Mononuclear cell (primary cell): ENCODE measurements around the gene TMEM119. TPM values are rescaled to one million over a fixed set of nuclear protein-coding genes. Genes with fewer than 3 reads are reported as not detected.

Experiments
- H3K27me3 ChIP-seq: 2 replicates; pipeline ENCODE4 v1.6.0; 2011; ENCODE audit warnings: low read length, control low read depth; ENCODE audit not compliant: insufficient read depth
- H3K4me1 ChIP-seq: 2 replicates; pipeline ENCODE4 v1.5.1; 2011; ENCODE audit warnings: mild to moderate bottlenecking, low read length, control low read depth; ENCODE audit not compliant: insufficient read depth
- H3K4me3 ChIP-seq: 2 replicates; pipeline ENCODE4 v1.5.1; 2011; ENCODE audit warnings: mild to moderate bottlenecking, low read length, moderate library complexity
- H3K9me3 ChIP-seq: 2 replicates; pipeline ENCODE4 v1.5.1; 2011; ENCODE audit warnings: low read depth, mild to moderate bottlenecking, control low read depth, low read length
- total RNA-seq: library from RNA; depleted of rRNA; stranded (reverse); fragments of >200 nt; gene quantifications from one replicate; pipeline ENCODE4 v1.2.3, GENCODE V29; 2012

The TMEM119 gene
- total RNA-seq, 1 donor: 1.4 TPM

DNA sequence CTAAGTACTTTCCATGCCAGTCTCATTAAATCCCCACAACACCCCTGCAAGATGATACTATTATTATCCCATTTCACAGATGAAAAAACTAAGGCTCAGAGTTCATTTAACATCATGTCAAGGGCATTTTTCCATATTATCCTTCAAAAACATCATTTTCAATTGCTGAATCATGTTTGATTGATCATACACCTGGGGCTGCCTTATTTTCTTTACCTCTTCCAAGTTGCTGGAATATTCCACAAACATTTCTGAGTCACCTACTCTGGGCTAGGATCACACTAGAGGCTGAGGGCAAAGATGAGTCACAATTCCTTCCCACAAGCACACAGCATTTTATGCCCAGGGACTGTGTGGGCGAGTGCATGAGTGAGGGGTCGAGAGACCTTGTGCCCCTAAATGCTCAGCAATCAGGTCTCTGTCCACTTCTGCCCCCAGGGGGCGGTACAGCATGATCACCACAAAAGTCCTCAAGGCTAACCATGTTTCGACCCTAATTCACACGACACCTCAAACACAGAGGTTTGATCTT, 14.1 kb upstream of the TMEM119 start:
- Histone ChIP-seq H3K27me3 (no peaks in the 10 kb centered on the region), H3K4me1 (peaks cover 5% of the 10 kb centered on the region), H3K4me3 (no peak overlapping the region), H3K9me3 (peaks cover 4% of the 10 kb centered on the region)

DNA sequence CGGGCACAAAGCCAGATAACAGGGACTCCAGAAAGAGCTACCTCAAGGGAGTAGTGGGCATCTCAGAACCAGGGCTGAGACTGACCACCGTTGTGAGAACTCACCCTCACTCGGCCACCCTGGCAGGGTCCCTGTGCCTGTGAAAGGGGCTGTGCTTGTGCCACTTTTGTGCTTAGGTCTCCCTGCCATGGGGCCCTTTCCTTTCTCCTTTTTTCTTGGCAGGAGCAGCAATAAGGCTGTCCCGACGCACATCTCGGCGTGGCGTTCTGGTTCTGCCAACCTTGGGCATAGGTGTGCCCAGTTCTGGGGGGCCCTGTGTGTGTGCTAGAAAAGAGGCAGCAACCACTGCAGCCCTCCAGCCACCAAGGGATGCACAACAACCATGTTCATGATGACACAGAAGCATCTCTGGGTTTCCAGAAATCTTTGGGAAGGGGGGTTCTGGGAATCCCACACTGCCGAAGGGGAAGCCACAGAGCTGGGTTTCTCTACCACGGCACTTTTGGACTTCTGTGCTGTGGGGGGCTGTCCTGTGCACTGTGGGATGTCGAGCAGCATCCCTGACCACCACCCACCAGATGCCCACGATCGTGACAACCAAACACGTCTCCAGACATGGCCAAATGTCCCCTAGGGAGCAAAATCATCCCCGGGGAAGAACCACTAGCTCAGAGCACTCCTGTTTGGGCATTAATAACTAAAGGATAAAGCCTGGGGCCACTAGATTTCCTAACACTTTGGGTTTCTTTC, 13.1 kb upstream of the TMEM119 start:
- Histone ChIP-seq H3K9me3 (peaks cover 3% of the 10 kb centered on the region), H3K4me1 (no peaks in the 10 kb centered on the region)

DNA sequence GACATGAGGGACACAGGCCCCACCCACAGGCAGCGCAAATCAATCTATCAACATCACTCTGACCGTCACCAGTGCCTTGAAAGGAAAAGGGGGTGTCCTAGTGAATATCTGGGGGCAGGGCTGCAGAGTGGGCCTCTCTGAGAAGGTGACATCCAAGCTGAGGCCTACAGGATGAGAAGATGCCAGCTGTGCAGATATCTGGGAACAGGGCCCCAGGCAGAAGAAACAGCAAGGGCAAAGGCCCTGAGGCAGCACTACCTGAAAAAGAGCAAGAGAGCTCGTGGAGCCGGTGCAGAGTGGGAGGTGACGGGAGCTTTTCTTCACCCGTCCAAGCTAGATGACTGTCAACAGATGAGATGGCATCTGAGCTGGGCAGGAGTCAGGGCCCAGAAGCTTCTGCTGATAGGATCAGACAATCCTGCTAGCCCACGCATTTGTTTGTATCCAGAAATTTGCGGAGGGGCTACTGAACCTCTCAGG, 12.5 kb upstream of the TMEM119 start:
- Histone ChIP-seq H3K9me3 (no peaks in the 10 kb centered on the region), H3K27me3 (no peaks in the 10 kb centered on the region), H3K4me1 (no peaks in the 10 kb centered on the region), H3K4me3 (no peak overlapping the region)

More for the DNA sequence above, 13.1 kb upstream of the TMEM119 start:
- Histone ChIP-seq H3K4me3 (no peak overlapping the region), H3K27me3 (no peaks in the 10 kb centered on the region)

DNA sequence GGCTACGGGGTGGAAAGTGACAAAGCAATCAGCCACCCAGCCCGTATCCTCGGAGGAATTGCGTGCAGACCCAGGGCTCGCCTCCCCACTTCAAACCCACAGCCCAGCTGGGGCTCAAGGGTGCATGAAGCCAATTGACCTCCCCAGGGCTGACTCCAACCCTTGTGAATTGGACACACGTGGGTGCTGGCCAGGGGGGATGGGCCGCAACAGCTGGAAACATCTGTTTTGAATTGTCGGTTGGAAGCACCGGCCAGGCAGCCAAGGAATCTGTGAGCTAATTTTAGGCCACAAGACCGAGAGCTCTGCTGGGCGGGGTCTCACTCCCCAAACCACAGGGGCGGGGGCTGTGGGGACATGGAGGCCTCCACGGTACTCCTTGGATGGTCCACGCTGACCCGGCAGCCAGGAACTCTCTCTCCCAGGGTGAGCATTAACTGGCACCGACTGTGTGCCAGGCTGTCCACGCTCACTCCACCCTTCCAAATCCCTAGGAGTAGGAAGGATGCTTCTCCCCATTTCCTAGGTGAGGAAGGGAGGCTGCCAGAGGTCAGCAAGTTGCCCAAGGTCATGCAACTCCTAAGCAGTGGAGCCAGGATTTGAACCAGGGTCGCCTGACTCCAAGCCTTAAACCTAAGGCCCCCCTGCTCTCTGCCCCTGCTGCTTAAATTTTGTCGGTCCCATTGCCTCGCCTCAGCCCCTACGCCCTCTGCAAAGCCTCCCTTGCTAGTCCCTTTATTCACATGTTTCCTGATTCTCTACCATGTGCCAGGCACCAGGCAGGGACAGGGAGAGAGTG, 11.9 kb upstream of the TMEM119 start:
- H3K4me1 ChIP-seq: no peaks in the 10 kb centered on the region
- no peaks in the 10 kb centered on the region for H3K27me3 ChIP-seq
- H3K4me3 ChIP-seq: no peak overlapping the region
- no peaks in the 10 kb centered on the region for H3K9me3 ChIP-seq

DNA sequence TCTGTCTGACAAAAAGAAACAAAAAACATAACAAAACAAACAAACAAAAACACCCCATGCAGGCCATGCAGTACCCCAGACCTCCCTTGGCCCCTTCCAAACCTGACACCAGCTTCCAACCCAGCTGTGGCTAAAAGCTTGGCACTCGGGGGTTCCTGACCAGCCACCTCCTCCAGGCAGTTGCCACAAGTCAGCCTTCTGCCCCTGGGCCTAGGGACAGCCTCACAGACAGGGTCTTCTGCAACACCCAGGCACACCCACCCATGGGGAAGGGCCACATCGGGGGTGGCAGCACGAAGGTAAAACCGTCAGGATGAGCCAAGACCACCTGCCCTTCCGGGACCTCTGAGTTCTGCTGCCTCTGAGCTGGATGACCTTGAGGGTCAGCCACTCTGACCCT, 10.7 kb upstream of the TMEM119 start:
- no peaks in the 10 kb centered on the region for H3K27me3 ChIP-seq
- H3K4me1 ChIP-seq: no peaks in the 10 kb centered on the region
- H3K9me3 ChIP-seq: no peaks in the 10 kb centered on the region
- H3K4me3 ChIP-seq: no peak overlapping the region

DNA sequence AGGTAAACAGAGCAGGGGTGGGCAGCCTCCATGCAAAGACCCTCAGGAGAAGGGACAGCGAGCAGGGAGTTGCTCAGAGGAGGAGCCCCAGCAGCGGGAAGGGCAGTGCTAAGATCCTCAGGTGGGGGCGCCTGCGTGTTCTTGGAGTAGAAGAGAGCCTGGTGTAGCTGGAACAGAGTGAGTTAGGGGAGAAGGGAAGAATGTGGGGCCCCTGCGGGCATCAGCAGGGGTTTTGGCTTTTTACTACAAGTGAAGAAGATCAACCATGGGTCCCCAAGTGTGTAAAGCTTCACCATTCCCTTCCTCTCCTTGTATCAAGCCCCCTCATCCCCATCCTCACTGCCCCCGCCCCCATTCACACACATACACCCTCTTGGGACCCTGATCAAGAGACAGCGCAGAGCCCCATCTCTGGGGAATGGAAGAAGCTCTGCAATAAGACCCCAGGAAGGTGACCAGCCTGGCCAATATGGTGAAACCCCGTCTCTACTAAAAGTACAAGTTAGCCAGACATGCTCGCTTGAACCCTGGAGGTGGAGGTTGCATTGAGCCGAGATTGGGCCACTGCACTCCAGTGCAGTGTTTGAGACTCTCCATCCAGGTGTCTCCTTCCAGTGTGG, 10.2 kb upstream of the TMEM119 start:
- Histone ChIP-seq H3K4me3 (no peak overlapping the region), H3K27me3 (no peaks in the 10 kb centered on the region), H3K4me1 (no peaks in the 10 kb centered on the region), H3K9me3 (no peaks in the 10 kb centered on the region)

DNA sequence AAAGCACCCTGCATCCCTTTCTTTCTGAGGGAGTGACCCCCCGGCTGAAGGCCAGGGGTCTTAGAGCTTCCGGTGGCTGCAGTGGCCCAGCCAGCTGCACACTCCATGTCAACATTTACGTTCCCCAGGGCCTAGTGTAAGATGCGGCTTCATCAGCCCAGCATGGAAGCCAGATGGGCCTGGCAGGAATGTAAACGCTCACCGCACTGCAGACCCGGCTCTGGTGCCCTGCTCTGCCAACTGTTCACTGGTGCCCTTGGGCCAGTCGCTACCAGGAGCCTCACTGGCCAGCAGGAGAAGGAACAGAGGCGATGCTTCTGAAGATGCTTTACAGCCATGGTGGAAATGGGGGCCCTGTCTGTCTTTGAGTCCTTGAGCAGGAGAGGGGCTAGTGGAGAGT, 8.6 kb upstream of the TMEM119 start:
- no peaks in the 10 kb centered on the region for H3K27me3 ChIP-seq
- H3K4me3 ChIP-seq: no peak overlapping the region
- H3K4me1 ChIP-seq: no peaks in the 10 kb centered on the region
- H3K9me3 ChIP-seq: no peaks in the 10 kb centered on the region

DNA sequence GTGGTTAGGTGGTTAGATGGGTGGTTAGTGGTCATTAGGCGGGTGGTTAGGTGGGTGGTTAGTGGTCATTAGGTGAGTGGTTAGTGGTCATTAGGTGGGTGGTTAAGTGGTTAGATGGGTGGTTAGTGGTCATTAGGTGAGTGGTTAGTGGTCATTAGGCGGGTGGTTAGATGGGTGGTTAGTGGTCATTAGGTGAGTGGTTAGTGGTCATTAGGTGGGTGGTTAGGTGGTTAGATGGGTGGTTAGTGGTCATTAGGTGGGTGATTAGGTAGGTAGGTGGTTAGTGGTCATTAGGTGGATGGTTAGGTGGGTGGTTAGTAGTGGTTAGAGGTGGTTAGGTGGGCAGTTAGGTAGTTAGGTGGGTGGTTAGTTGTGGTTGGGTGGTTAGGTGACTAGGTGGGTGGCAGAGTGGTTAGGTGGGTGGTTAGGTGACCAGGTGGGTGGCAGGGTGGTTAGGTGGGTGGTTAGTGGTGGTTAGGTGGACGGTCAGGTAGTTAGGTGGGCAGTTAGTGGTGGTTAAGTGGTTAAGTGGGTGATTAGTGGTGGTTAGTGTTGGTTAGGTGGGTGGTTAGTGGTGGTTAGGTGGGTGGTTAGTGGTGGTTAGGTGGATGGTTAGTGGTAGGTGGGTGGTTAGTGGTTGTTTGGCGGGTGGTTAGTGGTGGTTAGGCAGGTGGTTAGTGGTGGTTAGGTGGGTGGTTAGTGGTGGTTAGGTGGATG, 8.0 kb upstream of the TMEM119 start:
- H3K9me3 ChIP-seq: no peaks in the 10 kb centered on the region
- H3K4me1 ChIP-seq: no peaks in the 10 kb centered on the region
- H3K4me3 ChIP-seq: no peak overlapping the region
- no peaks in the 10 kb centered on the region for H3K27me3 ChIP-seq

DNA sequence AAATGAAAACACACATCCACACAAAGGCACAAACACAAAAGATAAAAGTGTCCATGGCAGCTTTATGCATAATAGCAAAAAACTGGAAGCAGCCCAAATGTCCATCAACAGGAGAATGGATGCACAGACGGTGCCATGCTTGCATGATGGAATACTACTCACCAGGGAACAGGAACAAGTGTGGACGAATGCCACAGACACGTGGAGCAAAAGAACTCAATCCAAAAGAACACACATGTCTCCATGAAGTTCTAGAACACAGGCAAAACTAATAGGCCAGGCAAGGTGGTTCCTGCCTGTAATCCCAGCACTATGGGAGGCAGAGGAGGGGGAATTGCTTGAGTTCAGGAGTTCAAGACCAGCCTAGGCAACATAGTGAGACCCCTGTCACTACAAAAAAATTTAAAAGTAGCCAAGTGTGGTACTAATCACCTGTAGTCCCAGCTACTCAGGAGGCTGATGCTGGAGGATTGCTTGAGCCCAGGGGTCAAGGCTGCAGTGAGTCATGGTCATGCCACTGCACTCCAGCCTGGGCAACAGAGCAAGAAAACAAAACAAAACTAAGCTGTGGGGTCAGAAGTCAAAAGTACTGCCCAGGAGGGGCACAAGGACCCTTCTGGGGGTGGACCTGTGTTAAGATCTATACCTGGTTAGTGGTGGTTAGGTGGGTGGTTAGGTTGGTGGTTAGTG, 7.3 kb upstream of the TMEM119 start:
- Histone ChIP-seq H3K9me3 (no peaks in the 10 kb centered on the region), H3K4me1 (no peaks in the 10 kb centered on the region), H3K4me3 (no peak overlapping the region), H3K27me3 (no peaks in the 10 kb centered on the region)

DNA sequence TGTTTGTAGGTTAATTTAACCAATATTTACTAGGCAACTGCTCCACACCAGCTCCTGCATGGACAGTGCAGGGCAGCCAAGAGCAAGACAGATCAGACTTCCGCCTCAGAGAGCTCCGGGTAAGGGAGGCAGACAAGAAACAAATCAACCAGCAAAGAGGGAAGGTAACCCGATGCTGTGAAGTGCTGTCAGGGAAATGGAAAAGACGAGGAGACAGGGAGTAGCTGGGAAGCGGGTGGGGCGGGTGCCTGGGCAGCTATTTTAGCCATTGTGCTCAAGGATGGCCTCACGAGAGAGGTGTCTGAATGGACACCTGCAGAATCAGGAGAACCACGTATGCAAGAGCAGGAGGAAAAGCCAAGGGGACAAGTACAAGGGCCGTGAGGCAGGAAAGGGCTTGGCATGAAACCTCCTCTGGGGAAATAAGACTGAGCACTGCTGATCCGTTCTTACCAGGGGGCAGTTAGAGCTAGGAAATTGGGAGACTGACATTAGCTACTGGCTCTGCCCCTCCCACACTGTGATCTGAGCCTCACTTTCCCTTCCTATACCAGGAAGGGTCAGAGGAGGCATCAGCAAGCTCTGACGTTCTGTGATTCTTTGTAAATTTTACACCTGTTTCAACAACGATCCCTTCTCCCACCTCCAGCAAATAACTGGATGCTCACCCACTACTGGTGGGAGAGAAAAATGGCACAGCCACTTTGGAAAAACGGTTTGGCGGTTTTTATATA, 6.5 kb upstream of the TMEM119 start:
- H3K4me1 ChIP-seq: no peaks in the 10 kb centered on the region
- no peaks in the 10 kb centered on the region for H3K27me3 ChIP-seq
- no peak overlapping the region for H3K4me3 ChIP-seq
- no peaks in the 10 kb centered on the region for H3K9me3 ChIP-seq

DNA sequence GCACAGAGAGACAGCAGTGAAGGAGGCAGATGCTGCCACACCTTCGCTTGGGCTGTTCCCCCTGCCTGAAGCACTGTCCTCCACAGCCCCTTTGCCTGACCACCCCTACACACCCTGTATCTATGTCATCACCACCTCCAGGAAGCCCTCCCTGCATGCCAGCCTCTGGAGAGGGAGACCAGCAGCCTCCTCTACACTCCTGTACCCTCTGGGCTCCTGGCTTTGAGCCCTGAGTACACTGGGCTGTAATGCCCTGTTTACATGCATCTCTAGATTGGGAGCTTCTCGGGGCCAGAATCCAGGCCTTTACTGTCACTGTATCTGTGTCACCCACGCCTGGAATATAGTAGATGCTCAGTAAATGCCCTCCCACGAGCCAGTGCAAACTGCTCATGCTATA, 5.9 kb upstream of the TMEM119 start:
- Histone ChIP-seq H3K27me3 (no peaks in the 10 kb centered on the region), H3K4me3 (no peak overlapping the region), H3K9me3 (no peaks in the 10 kb centered on the region), H3K4me1 (no peaks in the 10 kb centered on the region)

DNA sequence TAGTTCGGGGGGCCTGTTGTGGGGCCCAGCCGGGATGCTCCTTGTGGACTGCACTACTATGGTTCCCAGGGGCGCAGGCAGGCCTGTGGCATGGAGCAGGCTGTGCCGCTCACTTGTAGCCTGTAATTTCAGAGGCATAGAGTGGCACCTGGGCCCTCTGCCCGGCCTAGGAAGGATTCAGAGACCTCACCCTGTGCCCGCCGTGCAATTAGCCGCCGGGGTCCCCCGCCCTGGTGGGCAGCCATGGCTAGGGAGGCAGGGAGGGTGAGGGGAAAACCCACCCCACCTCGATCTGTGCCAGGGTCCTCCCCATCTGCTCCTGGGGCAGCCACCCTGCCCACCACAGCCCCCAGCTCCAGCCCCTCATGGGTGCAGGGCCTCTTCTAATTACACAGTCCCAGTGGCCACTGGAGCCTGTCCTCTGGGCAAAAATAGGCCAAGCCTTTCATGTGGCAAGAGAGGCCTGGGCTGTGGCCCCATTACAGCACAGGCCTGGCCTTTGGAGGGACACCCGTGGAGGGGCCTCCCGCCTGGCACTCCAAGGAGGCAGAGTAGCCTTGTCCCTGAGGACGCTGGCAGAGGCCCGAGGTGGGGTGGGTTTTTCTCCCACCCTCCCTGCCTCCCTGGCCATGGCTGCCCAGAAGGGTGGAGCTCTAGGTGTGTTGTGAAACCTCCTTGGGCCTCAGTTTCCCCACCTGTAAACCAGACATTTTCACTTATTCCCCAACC, 5.3 kb upstream of the TMEM119 start:
- H3K27me3 ChIP-seq: no peaks in the 10 kb centered on the region
- no peaks in the 10 kb centered on the region for H3K4me1 ChIP-seq
- no peak overlapping the region for H3K4me3 ChIP-seq
- no peaks in the 10 kb centered on the region for H3K9me3 ChIP-seq

DNA sequence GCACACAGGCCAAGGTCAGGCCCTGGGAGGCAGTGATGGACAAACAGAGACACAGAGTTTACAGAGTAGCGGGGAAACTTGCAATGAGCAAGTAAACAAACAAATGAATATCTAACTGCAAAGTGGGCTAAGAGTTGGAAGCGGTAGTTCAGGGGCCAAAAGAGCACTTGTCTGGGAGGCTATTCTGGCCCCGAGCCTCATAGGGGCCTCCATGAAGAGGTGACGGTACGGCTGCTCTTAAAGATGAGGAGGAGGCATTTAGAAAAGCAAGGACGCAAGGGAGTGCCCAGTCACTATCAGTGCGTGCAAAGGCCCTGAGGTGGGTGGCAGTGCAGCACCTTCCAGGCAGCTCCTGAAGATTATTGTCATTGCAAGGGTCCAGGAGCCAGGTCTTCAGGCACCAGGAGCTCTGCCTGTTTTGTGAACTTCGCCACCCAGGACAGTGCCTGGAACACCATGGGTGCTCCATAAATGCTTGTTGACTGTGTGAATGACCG, 4.4 kb upstream of the TMEM119 start:
- no peaks in the 10 kb centered on the region for H3K9me3 ChIP-seq

More for the DNA sequence above, 4.4 kb upstream of the TMEM119 start:
- no peaks in the 10 kb centered on the region for H3K27me3 ChIP-seq
- H3K4me1 ChIP-seq: no peaks in the 10 kb centered on the region
- H3K4me3 ChIP-seq: no peak overlapping the region
